ENCODE results near the gene TFEC. TPM values are rescaled to one million over a fixed set of nuclear protein-coding genes. Genes with fewer than 3 reads are reported as not detected.
"Not testable (repeated sequence)": the region's sequence is repeated elsewhere in the genome, so short reads cannot be mapped to it uniquely, and the experiment has no call there.

TFEC gene
- total RNA-seq, 2 experiments from 2014 or later, result 0.17 TPM; not detected in 1

GRCh38 chr7:116027786-116028185, 2.8 kb downstream of the TFEC start:
- CTCF ChIA-PET, result no interaction called here

GRCh38 chr7:116024826-116025809, 5.4 kb downstream of the TFEC start:
- ChIA-PET POLR2A (no interaction called here), CTCF (interaction anchor here (0.5 kb wide), 1 partner anchor 234 kb away, joined by 6 read pairs; no protein-coding TSS in a partner anchor)
- no peaks in the 10 kb centered on the region for H3K9me3 Mint-ChIP-seq
- no peaks in the 10 kb centered on the region for H3K36me3 Mint-ChIP-seq (ENCODE audit: low read depth)
- DNase-seq, result no peak
- peaks cover 12% of the 10 kb centered on the region for H3K27me3 Mint-ChIP-seq
- no peak overlapping the region for H3K4me3 Mint-ChIP-seq
- no peaks in the 10 kb centered on the region for H3K4me1 Mint-ChIP-seq
- H3K27ac Mint-ChIP-seq, result no peak overlapping the region

More at GRCh38 chr7:116027786-116028185, 2.8 kb downstream of the TFEC start:
- Mint-ChIP-seq H3K4me3 (no peak overlapping the region), H3K9me3 (no peaks in the 10 kb centered on the region), H3K27ac (no peak overlapping the region), H3K4me1 (no peaks in the 10 kb centered on the region), H3K27me3 (peaks cover 17% of the 10 kb centered on the region), H3K36me3 (ENCODE audit: low read depth) (no peaks in the 10 kb centered on the region)
- POLR2A ChIA-PET, result no interaction called here
- DNase-seq, result no peak

- ChIA-PET CTCF (no interaction called here), POLR2A (no interaction called here)
- no peak overlapping the region for H3K4me3 Mint-ChIP-seq
- no peak for DNase-seq
- no peaks in the 10 kb centered on the region for H3K27me3 Mint-ChIP-seq
- H3K4me1 Mint-ChIP-seq, result no peaks in the 10 kb centered on the region
- no peaks in the 10 kb centered on the region for H3K36me3 Mint-ChIP-seq (ENCODE audit: low read depth)
- no peaks in the 10 kb centered on the region for H3K9me3 Mint-ChIP-seq
- no peak overlapping the region for H3K27ac Mint-ChIP-seq
Measured at GRCh38 chr7:116021237-116021636, 9.3 kb downstream of the TFEC start.

GRCh38 chr7:116018731-116019130, 11.8 kb downstream of the TFEC start:
- no peaks in the 10 kb centered on the region for H3K36me3 Mint-ChIP-seq (ENCODE audit: low read depth)
- CTCF ChIA-PET, result no interaction called here
- POLR2A ChIA-PET, result no interaction called here
- H3K27ac Mint-ChIP-seq, result no peak overlapping the region
- DNase-seq, result no peak
- no peaks in the 10 kb centered on the region for H3K27me3 Mint-ChIP-seq
- no peaks in the 10 kb centered on the region for H3K4me1 Mint-ChIP-seq
- no peak overlapping the region for H3K4me3 Mint-ChIP-seq
- no peaks in the 10 kb centered on the region for H3K9me3 Mint-ChIP-seq

- Mint-ChIP-seq H3K36me3 (ENCODE audit: low read depth) (no peaks in the 10 kb centered on the region), H3K27ac (no peak overlapping the region), H3K27me3 (no peaks in the 10 kb centered on the region), H3K4me3 (no peak overlapping the region), H3K9me3 (no peaks in the 10 kb centered on the region), H3K4me1 (no peaks in the 10 kb centered on the region)
- DNase-seq, result no peak
- CTCF ChIA-PET, result no interaction called here
- POLR2A ChIA-PET, result no interaction called here
Measured at GRCh38 chr7:116013675-116014074, 16.9 kb downstream of the TFEC start.

GRCh38 chr7:116011584-116011983, 19.0 kb downstream of the TFEC start:
- no peak for DNase-seq
- no peaks in the 10 kb centered on the region for H3K27me3 Mint-ChIP-seq
- H3K4me1 Mint-ChIP-seq, result no peaks in the 10 kb centered on the region
- POLR2A ChIA-PET, result no interaction called here
- CTCF ChIA-PET, result no interaction called here
- no peaks in the 10 kb centered on the region for H3K36me3 Mint-ChIP-seq (ENCODE audit: low read depth)
- H3K9me3 Mint-ChIP-seq, result no peaks in the 10 kb centered on the region
- no peak overlapping the region for H3K4me3 Mint-ChIP-seq
- no peak overlapping the region for H3K27ac Mint-ChIP-seq

- H3K4me3 Mint-ChIP-seq; CTCF ChIA-PET; H3K36me3 Mint-ChIP-seq (ENCODE audit: low read depth); H3K9me3 Mint-ChIP-seq; POLR2A ChIA-PET; H3K27me3 Mint-ChIP-seq; H3K27ac Mint-ChIP-seq; H3K4me1 Mint-ChIP-seq; DNase-seq: not testable (repeated sequence)
Measured at GRCh38 chr7:116004762-116005161, 25.8 kb downstream of the TFEC start.

GRCh38 chr7:115997221-115997620, 33.3 kb downstream of the TFEC start:
- no peaks in the 10 kb centered on the region for H3K4me1 Mint-ChIP-seq
- H3K9me3 Mint-ChIP-seq, result no peaks in the 10 kb centered on the region
- no peak overlapping the region for H3K27ac Mint-ChIP-seq
- no peaks in the 10 kb centered on the region for H3K27me3 Mint-ChIP-seq
- POLR2A ChIA-PET, result no interaction called here
- no peak overlapping the region for H3K4me3 Mint-ChIP-seq
- no peaks in the 10 kb centered on the region for H3K36me3 Mint-ChIP-seq (ENCODE audit: low read depth)
- DNase-seq, result no peak
- CTCF ChIA-PET, result no interaction called here

GRCh38 chr7:115995701-115996100, 34.9 kb downstream of the TFEC start:
- Mint-ChIP-seq H3K36me3 (ENCODE audit: low read depth) (no peaks in the 10 kb centered on the region), H3K4me1 (no peaks in the 10 kb centered on the region), H3K9me3 (no peaks in the 10 kb centered on the region), H3K27ac (no peak overlapping the region), H3K27me3 (no peaks in the 10 kb centered on the region), H3K4me3 (no peak overlapping the region)
- ChIA-PET POLR2A (no interaction called here), CTCF (no interaction called here)
- no peak for DNase-seq

GRCh38 chr7:115988401-115988800, 42.2 kb downstream of the TFEC start:
- ChIA-PET CTCF (no interaction called here), POLR2A (no interaction called here)
- Mint-ChIP-seq H3K27me3 (no peaks in the 10 kb centered on the region), H3K36me3 (ENCODE audit: low read depth) (no peaks in the 10 kb centered on the region), H3K4me3 (no peak overlapping the region), H3K9me3 (no peaks in the 10 kb centered on the region), H3K4me1 (no peaks in the 10 kb centered on the region), H3K27ac (no peak overlapping the region)
- no peak for DNase-seq

GRCh38 chr7:115987486-115987885, 43.1 kb downstream of the TFEC start:
- Mint-ChIP-seq H3K4me3 (no peak overlapping the region), H3K9me3 (no peaks in the 10 kb centered on the region), H3K27me3 (no peaks in the 10 kb centered on the region), H3K4me1 (no peaks in the 10 kb centered on the region), H3K27ac (no peak overlapping the region), H3K36me3 (ENCODE audit: low read depth) (no peaks in the 10 kb centered on the region)
- no peak for DNase-seq
- POLR2A ChIA-PET, result no interaction called here
- CTCF ChIA-PET, result no interaction called here

GRCh38 chr7:115984105-115984504, 46.5 kb downstream of the TFEC start:
- H3K9me3 Mint-ChIP-seq, result no peaks in the 10 kb centered on the region
- H3K27me3 Mint-ChIP-seq, result no peaks in the 10 kb centered on the region
- H3K27ac Mint-ChIP-seq, result no peak overlapping the region
- H3K4me3 Mint-ChIP-seq, result no peak overlapping the region
- no peaks in the 10 kb centered on the region for H3K4me1 Mint-ChIP-seq
- CTCF ChIA-PET, result no interaction called here
- H3K36me3 Mint-ChIP-seq (ENCODE audit: low read depth), result no peaks in the 10 kb centered on the region
- POLR2A ChIA-PET, result no interaction called here
- DNase-seq, result no peak

GRCh38 chr7:115980159-115980558, 50.4 kb downstream of the TFEC start:
- ChIA-PET POLR2A (no interaction called here), CTCF (no interaction called here)
- no peak overlapping the region for H3K4me3 Mint-ChIP-seq
- H3K9me3 Mint-ChIP-seq, result no peaks in the 10 kb centered on the region
- H3K27ac Mint-ChIP-seq, result no peak overlapping the region
- DNase-seq, result no peak
- no peaks in the 10 kb centered on the region for H3K4me1 Mint-ChIP-seq
- no peaks in the 10 kb centered on the region for H3K27me3 Mint-ChIP-seq
- no peaks in the 10 kb centered on the region for H3K36me3 Mint-ChIP-seq (ENCODE audit: low read depth)

GRCh38 chr7:115976651-115977050, 53.9 kb downstream of the TFEC start:
- H3K9me3 Mint-ChIP-seq, result no peaks in the 10 kb centered on the region
- H3K4me3 Mint-ChIP-seq, result no peak overlapping the region
- ChIA-PET CTCF (no interaction called here), POLR2A (no interaction called here)
- H3K27ac Mint-ChIP-seq, result no peak overlapping the region
- H3K36me3 Mint-ChIP-seq (ENCODE audit: low read depth), result no peaks in the 10 kb centered on the region
- H3K27me3 Mint-ChIP-seq, result no peaks in the 10 kb centered on the region
- H3K4me1 Mint-ChIP-seq, result no peaks in the 10 kb centered on the region
- DNase-seq, result no peak

Measured in activated CD4-positive, alpha-beta T cell treated with anti-CD3 and anti-CD28 coated beads, Interleukin-2, amount 10 ng/mL, durations not matched to agents 7 days and 5 days (primary cell).